Astrocyte of the cerebellum (primary cell): ENCODE results near the gene TTC28.

Experiments used
- DNase-seq: peaks from one replicate; pipeline ENCODE4 v3.0.0-alpha.2; 2011; ENCODE audit warnings: low read depth
- H3K4me3 ChIP-seq: 2 replicates; pipeline ENCODE4 v1.5.1; 2011; ENCODE audit warnings: mild to moderate bottlenecking, low read depth, low read length, moderate library complexity
- CTCF ChIP-seq: IDR thresholded peaks from 2 replicates; pipeline ENCODE4 v1.5.1; 2012; ENCODE audit warnings: low read length, low read depth, moderate library complexity, mild to moderate bottlenecking; ENCODE audit errors: missing control alignments
- in situ Hi-C: cut with HindIII; loops from 2 replicates; pipeline ENCODE4 v1.10.0; 2017; ENCODE audit warnings: low sequenced_read_pairs

TTC28 gene

GRCh38 chr22:28358312-28358711 is 321.3 kb downstream of the TTC28 start:
- DNase-seq = no peak
- TF ChIP-seq CTCF = no peak
- in situ Hi-C loops = no loop called here
- no peak overlapping the region for H3K4me3 ChIP-seq

- DNase-seq = no peak
- in situ Hi-C loops = no loop called here
- no peak for TF ChIP-seq CTCF
- no peak overlapping the region for H3K4me3 ChIP-seq
Measured at GRCh38 chr22:28357193-28357592, 322.4 kb downstream of the TTC28 start.

- no peak overlapping the region for H3K4me3 ChIP-seq
- DNase-seq = no peak
- no peak for TF ChIP-seq CTCF
- in situ Hi-C loops = no loop called here
Measured at GRCh38 chr22:28351476-28351875, 328.2 kb downstream of the TTC28 start.

- H3K4me3 ChIP-seq = no peak overlapping the region
- in situ Hi-C loops = no loop called here
- TF ChIP-seq CTCF = no peak
- no peak for DNase-seq
Measured at GRCh38 chr22:28348613-28349609, 330.7 kb downstream of the TTC28 start.

GRCh38 chr22:28346308-28346707 is 333.3 kb downstream of the TTC28 start:
- no peak for DNase-seq
- no peak for TF ChIP-seq CTCF
- in situ Hi-C loops = no loop called here
- H3K4me3 ChIP-seq = no peak overlapping the region

GRCh38 chr22:28344918-28345703 is 334.5 kb downstream of the TTC28 start:
- H3K4me3 ChIP-seq = no peak overlapping the region
- in situ Hi-C loops = no loop called here
- DNase-seq = no peak
- TF ChIP-seq CTCF = no peak
